Common myeloid progenitor, CD34-positive (primary cell): ENCODE results near the gene CYP21A2.
"Not testable (repeated sequence)": the region's sequence is repeated elsewhere in the genome, so short reads cannot be mapped to it uniquely, and the experiment has no call there.

Experiments
- CTCF ChIA-PET: fragments of 350-600 bp; sonication (Branson Sonifier 250); formaldehyde crosslinking; loops from one replicate; lab custom pipeline; 2021; ENCODE audit warnings: antibody characterized with exemption; lab: Charles Lee
- POLR2A ChIA-PET: fragments of 350-600 bp; sonication (Branson Sonifier 250); formaldehyde crosslinking; loops from one replicate; lab custom pipeline; 2021; ENCODE audit warnings: antibody characterized with exemption; lab: Charles Lee
- DNase-seq, 3 donors: peaks; one replicate each; pipeline versions ENCODE4 v3.0.0 to v3.0.0-alpha.2; 2013
- H3K27ac ChIP-seq, 2 experiments: 1 replicate in 1 of 2; 2 replicates in 1 of 2; pipeline ENCODE4 v1.7.0; 2013; ENCODE audit warnings: inconsistent platforms in 2 of 2, low read length in 2 of 2, mild to moderate bottlenecking in 2 of 2, low read depth in 1 of 2, moderate library complexity in 1 of 2; ENCODE audit not compliant: severe bottlenecking in 2 of 2, insufficient read depth in 1 of 2, poor library complexity in 1 of 2
- H3K27me3 ChIP-seq, 5 experiments: replicated peaks in 2 of 5; 1 replicate in 3 of 5; 2 replicates in 2 of 5; pipeline versions ENCODE4 v1.6.1 to v1.7.0; 2013; ENCODE audit warnings: low read length in 4 of 5, mild to moderate bottlenecking in 2 of 5, moderate library complexity in 2 of 5, inconsistent platforms in 1 of 5; ENCODE audit not compliant: insufficient read depth in 5 of 5, control insufficient read depth in 4 of 5
- H3K36me3 ChIP-seq, 4 experiments: 1 replicate in 2 of 4; 2 replicates in 2 of 4; pipeline versions ENCODE4 v1.6.1 to v1.7.0; 2013; ENCODE audit warnings: low read length in 3 of 4, control low read depth in 1 of 4, mild to moderate bottlenecking in 1 of 4; ENCODE audit not compliant: control insufficient read depth in 4 of 4, insufficient read depth in 4 of 4
- H3K4me1 ChIP-seq, 4 experiments: 1 replicate in 3 of 4; 2 replicates in 1 of 4; pipeline versions ENCODE4 v1.6.1 to v1.7.1; 2013; ENCODE audit warnings: low read length in 3 of 4, mild to moderate bottlenecking in 3 of 4, control low read depth in 1 of 4, inconsistent platforms in 1 of 4, moderate library complexity in 1 of 4; ENCODE audit not compliant: control insufficient read depth in 4 of 4, insufficient read depth in 4 of 4; ENCODE audit errors: control extremely low read depth in 1 of 4
- H3K4me3 ChIP-seq, 7 experiments: 1 replicate in 4 of 7; 2 replicates in 3 of 7; pipeline versions ENCODE4 v1.5.1 to v1.7.0; 2013; ENCODE audit warnings: mild to moderate bottlenecking in 7 of 7, low read length in 6 of 7, moderate library complexity in 6 of 7, inconsistent platforms in 2 of 7, low read depth in 2 of 7, control low read depth in 1 of 7; ENCODE audit not compliant: insufficient read depth in 4 of 7, control insufficient read depth in 1 of 7; ENCODE audit errors: extremely low read depth in 1 of 7
- H3K9me3 ChIP-seq, 5 experiments: 1 replicate in 4 of 5; 2 replicates in 1 of 5; pipeline versions ENCODE4 v1.6.1 to v1.7.1; 2013; ENCODE audit warnings: low read length in 4 of 5, mild to moderate bottlenecking in 2 of 5, inconsistent platforms in 1 of 5, low read depth in 1 of 5, moderate library complexity in 1 of 5; ENCODE audit not compliant: control insufficient read depth in 4 of 5, insufficient read depth in 2 of 5; ENCODE audit errors: control extremely low read depth in 1 of 5
- WGBS: methylation state at CpG from one replicate; pipeline ENCODE4 v1.1.5; 2013; ENCODE audit not compliant: insufficient coverage; 5-methylcytosine and 5-hydroxymethylcytosine counted together

CYP21A2 gene

DNA sequence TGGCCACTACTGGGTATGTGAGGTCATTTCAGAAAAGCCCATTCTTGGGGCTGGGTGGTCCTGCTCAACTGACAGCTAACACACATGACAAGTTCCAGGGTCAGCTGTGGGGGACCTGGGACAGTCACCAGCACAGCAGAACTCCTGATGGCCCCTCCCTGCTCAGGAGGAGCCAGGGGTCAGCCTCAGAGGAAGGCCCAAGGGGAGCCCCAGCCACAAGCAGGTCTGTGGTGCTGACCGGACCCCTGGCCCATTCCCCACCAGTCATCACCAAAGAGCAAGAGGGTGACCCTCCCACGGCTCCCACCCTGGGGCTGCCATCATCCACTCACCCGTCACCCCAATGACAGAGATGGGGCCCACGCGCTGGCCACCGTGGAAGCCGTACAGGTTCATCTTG is 18.0 kb downstream of the CYP21A2 start:
- Histone ChIP-seq H3K27ac (no peak overlapping the region), H3K4me1 (no peaks in the 10 kb centered on the region), H3K9me3 (no peaks in the 10 kb centered on the region), H3K36me3 (no peaks in the 10 kb centered on the region), H3K27me3 (peaks cover 0 to 2% (median 0%) of the 10 kb centered on the region in 5 experiments), H3K4me3 (no peak overlapping the region)
- POLR2A ChIA-PET = no interaction called here
- DNase-seq = no peak
- WGBS = 100% methylated on average over 3 of the region's 7 CpGs
- CTCF ChIA-PET = no interaction called here

DNA sequence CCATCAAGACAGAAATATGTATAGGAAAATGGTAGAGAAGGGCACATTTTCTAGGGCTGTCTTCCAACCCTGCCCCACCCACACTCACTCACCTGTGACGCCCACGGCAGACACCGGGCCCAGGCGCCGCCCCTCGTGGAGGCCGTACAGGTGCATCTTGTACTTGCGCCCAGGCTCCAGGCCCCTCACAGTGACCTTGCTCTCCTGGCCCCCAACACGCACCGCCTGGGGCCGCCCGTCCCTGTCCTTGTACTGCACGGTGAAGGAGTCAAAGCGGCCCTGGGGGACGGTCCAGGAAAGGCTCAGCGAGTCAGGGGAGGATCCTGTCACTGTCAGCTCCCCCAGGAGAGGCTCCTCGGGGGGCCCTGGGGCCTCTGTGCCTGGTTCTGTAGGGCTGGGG is 19.8 kb downstream of the CYP21A2 start:
- 94% methylated on average over 17 of the region's 17 CpGs for WGBS
- Histone ChIP-seq H3K27me3 (peaks cover 0 to 2% (median 0%) of the 10 kb centered on the region in 5 experiments), H3K4me1 (no peaks in the 10 kb centered on the region), H3K27ac (no peak overlapping the region), H3K9me3 (no peaks in the 10 kb centered on the region), H3K4me3 (no peak overlapping the region), H3K36me3 (no peaks in the 10 kb centered on the region)
- DNase-seq = no peak
- ChIA-PET CTCF (interaction anchor here (1.8 kb wide), 1 partner anchor 10 kb away, joined by 6 read pairs; no protein-coding TSS in a partner anchor), POLR2A (no interaction called here)

DNA sequence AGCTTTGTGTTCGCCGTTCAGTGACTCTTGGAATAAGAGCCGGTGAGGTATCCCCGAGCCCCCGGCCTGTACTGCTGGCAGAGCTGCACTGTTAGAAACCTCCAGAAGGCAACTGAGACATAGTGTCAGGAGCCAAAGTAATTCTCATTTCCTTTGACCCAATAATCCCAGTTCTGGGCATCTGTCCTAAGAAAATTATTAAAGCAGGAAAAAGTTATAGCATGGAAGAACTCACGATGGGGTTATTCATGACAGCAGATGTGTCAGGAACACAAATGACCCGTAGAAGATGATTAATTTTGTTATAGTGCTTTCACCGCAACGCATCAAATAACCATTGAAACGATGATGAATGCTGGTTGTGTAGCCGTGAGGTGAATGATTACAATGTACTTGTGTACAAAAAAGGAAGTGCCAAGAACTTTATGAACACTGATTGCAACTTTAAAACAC is 20.3 kb downstream of the CYP21A2 start:
- WGBS = 98% methylated on average over 11 of the region's 11 CpGs
- peaks cover 0 to 2% (median 0%) of the 10 kb centered on the region in 5 experiments for H3K27me3 ChIP-seq

DNA sequence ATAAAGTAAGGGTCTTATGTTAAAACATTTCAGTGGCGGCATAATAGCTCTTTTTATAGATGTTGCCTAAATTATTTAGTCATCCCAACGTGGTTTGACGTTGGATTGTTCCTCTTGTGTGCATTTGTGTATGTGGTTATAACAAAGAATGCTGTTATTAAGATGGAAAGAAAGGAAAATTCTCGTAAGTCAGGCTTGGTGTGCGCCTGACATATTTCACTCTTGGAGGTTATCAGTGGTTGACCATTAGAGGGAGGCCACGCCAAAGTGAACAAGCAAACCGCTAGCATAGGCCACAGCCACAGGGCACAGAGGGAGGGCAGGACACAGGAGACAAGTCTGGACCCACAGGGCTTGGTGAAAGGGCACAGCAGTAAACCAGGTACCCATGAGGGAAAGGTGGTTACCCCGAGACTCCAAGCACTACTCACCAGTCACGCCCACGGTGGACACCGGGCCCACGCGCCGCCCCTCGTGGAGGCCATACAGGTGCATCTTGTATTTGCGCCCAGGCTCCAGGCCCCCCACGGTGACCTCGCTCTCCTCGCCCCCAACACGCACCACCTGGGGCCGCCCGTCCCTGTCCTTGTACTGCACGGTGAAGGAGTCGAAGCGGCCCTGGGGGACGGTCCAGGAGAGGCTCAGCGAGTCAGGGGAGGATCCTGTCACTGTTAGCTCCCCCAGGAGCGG is 22.9 kb downstream of the CYP21A2 start:
- Histone ChIP-seq H3K9me3 (no peaks in the 10 kb centered on the region), H3K27me3 (peaks cover 0 to 6% (median 0%) of the 10 kb centered on the region in 5 experiments), H3K4me3 (no peak overlapping the region), H3K27ac (no peak overlapping the region), H3K36me3 (no peaks in the 10 kb centered on the region), H3K4me1 (no peaks in the 10 kb centered on the region)
- POLR2A ChIA-PET = no interaction called here
- 93% methylated on average over 18 of the region's 28 CpGs for WGBS
- no peak for DNase-seq
- CTCF ChIA-PET = no interaction called here

More for the DNA sequence above, 20.3 kb downstream of the CYP21A2 start:
- ChIA-PET CTCF (interaction anchor here (1.8 kb wide), 1 partner anchor 10 kb away, joined by 6 read pairs; no protein-coding TSS in a partner anchor), POLR2A (no interaction called here)
- DNase-seq = no peak
- Histone ChIP-seq H3K36me3 (no peaks in the 10 kb centered on the region), H3K27ac (no peak overlapping the region), H3K9me3 (no peaks in the 10 kb centered on the region), H3K4me3 (no peak overlapping the region), H3K4me1 (no peaks in the 10 kb centered on the region)

DNA sequence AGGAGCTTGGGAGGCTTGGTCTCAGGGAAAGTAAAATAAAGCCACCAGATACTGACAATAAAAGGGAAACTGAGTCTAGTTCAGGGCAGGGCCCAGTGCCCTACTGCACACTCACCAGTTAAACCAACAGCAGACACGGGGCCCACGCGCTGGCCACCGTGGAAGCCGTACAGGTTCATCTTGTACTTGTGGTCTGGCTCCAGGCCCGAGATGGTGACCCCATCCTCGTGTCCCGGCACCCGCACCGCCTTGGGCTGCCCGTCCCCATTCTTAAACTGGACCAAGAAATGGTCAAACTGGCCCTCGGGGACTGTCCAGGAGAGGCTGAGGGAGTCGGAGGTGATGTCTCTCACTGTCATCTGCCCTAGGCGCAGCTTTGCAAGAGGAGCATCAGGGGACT is 26.5 kb downstream of the CYP21A2 start:
- Histone ChIP-seq H3K36me3 (no peaks in the 10 kb centered on the region), H3K9me3 (no peaks in the 10 kb centered on the region), H3K4me3 (no peak overlapping the region), H3K27me3 (peaks cover 0 to 4% (median 0%) of the 10 kb centered on the region in 5 experiments), H3K27ac (no peak overlapping the region), H3K4me1 (no peaks in the 10 kb centered on the region)
- WGBS = 91% methylated on average over 11 of the region's 14 CpGs
- ChIA-PET POLR2A (no interaction called here), CTCF (no interaction called here)
- no peak for DNase-seq

DNA sequence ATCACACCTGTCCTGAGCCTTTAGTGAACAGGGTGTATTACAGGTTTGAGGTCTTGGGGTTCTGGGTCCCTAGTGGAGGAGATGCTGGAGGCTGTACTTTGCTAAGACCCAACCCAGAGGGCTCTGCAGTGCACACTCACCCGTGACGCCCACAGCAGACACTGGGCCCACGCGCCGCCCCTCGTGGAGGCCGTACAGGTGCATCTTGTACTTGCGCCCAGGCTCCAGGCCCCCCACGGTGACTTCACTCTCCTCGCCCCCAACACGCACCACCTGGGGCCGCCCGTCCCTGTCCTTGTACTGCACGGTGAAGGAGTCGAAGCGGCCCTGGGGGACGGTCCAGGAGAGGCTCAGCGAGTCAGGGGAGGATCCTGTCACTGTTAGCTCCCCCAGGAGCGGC is 29.3 kb downstream of the CYP21A2 start:
- H3K27ac ChIP-seq, H3K9me3 ChIP-seq, H3K27me3 ChIP-seq, H3K4me1 ChIP-seq, CTCF ChIA-PET, DNase-seq, H3K4me3 ChIP-seq, POLR2A ChIA-PET, H3K36me3 ChIP-seq: not testable (repeated sequence)
- 98% methylated on average over 9 of the region's 19 CpGs for WGBS

DNA sequence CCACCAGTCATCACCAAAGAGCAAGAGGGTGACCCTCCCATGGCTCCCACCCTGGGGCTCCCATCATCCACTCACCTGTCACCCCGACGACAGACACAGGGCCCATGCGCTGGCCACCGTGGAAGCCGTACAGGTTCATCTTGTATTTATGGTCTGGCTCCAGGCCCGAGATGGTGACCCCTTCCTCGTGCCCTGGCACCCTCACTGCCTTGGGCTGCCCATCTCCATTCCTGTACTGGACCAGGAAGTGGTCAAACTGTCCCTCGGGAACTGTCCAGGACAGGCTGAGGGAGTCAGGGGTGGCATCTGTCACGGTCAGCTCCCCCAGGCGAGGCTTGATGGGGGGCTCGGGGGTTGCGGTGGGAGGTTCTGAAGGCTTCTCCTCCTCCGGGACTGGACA is 30.1 kb downstream of the CYP21A2 start:
- H3K4me1 ChIP-seq, H3K4me3 ChIP-seq, H3K27ac ChIP-seq, POLR2A ChIA-PET, H3K36me3 ChIP-seq, H3K9me3 ChIP-seq, CTCF ChIA-PET, H3K27me3 ChIP-seq, DNase-seq: not testable (repeated sequence)
- WGBS = 98% methylated on average over 13 of the region's 13 CpGs
